K562 (cell line): ENCODE measurements around the gene APOLD1. TPM values are rescaled to one million over a fixed set of nuclear protein-coding genes. Genes with fewer than 3 reads are reported as not detected.

Source experiments
- ARID2 ChIP-seq: fragments of 450-650 bp; IDR thresholded peaks from 2 replicates; pipeline ENCODE4 v1.6.1; 2017; ENCODE audit warnings: antibody characterized with exemption, mild to moderate bottlenecking
- BCLAF1 ChIP-seq, 2 experiments: fragments of 450-650 bp in 1 of 2; IDR thresholded peaks; 2 replicates each; pipeline ENCODE4 v1.6.1; 2011 to 2017; ENCODE audit warnings: low read depth in 2 of 2, antibody characterized with exemption in 1 of 2, borderline replicate concordance in 1 of 2, low read length in 1 of 2, mild to moderate bottlenecking in 1 of 2, mixed read lengths in 1 of 2; ENCODE audit not compliant: control insufficient read depth in 1 of 2
- BDP1 ChIP-seq: IDR thresholded peaks from 3 replicates; pipeline ENCODE4 v1.6.1; 2011; ENCODE audit not compliant: insufficient read length, insufficient read depth
- CREB3L1 ChIP-seq: fragments of 450-650 bp; IDR thresholded peaks from 2 replicates; pipeline ENCODE4 v1.6.1; 2014; ENCODE audit warnings: low read depth, mild to moderate bottlenecking, moderate library complexity, borderline replicate concordance
- CTCF ChIP-seq, 3 experiments: IDR thresholded peaks in 2 of 3; conservative IDR thresholded peaks in 1 of 3; 2 replicates each; pipeline ENCODE4 v1.5.1; 2011 to 2012; ENCODE audit warnings: low read length in 3 of 3, mild to moderate bottlenecking in 3 of 3, control low read depth in 2 of 3, improper control_type of control experiment in 1 of 3, inconsistent platforms in 1 of 3, low read depth in 1 of 3, mixed read lengths in 1 of 3, moderate library complexity in 1 of 3; ENCODE audit not compliant: insufficient read depth in 2 of 3
- ELF2 ChIP-seq: fragments of 250-450 bp; sonication (Bioruptor Pico); IDR thresholded peaks from 2 replicates; pipeline ENCODE4 v1.5.0; 2021; ENCODE audit warnings: mild to moderate bottlenecking
- PKNOX1 ChIP-seq: fragments of 450-650 bp; IDR thresholded peaks from 2 replicates; pipeline ENCODE4 v1.6.1; 2016
- POLR2G ChIP-seq: fragments of 200-400 bp; formaldehyde crosslinking; IDR thresholded peaks from 2 replicates; pipeline ENCODE4 v1.6.1; 2017; ENCODE audit warnings: low read depth, mild to moderate bottlenecking, antibody characterized with exemption, low read length, moderate library complexity
- RREB1 ChIP-seq: fragments of 250-450 bp; sonication (Bioruptor Pico); IDR thresholded peaks from 2 replicates; pipeline ENCODE4 v1.4.0; 2020
- ZFX ChIP-seq: sonication (generic); formaldehyde crosslinking; IDR thresholded peaks from 2 replicates; pipeline ENCODE4 v1.8.0; 2022; ENCODE audit warnings: mild to moderate bottlenecking, missing genetic modification reagents, moderate library complexity
- polyA plus RNA-seq, 8 experiments: library from polyadenylated mRNA; depleted of rRNA in 4 of 8; stranded (reverse) in 5 of 8; unstranded in 3 of 8; fragments of >200 nt; fragmentation: Nextera tagmentation in 2 of 8; fragmentation: Illumina TruSeq in 1 of 8; extraction: Ambion mirVana in 2 of 8; extraction: Trizol in 1 of 8; gene quantifications; 2 replicates each; pipeline versions ENCODE4 v1.2.1 to v1.2.3, GENCODE V29; 2011 to 2014; ENCODE audit warnings: inconsistent platforms in 1 of 8, missing spikeins in 1 of 8
- total RNA-seq, 7 experiments: library from RNA; depleted of rRNA in 6 of 7; stranded (reverse); fragments of >200 nt in 6 of 7; fragmentation: Illumina TruSeq in 2 of 7; extraction: Trizol in 2 of 7; gene quantifications; 2 replicates each; pipeline versions ENCODE4 v1.2.1 to v1.2.3, GENCODE V29; 2011 to 2021; ENCODE audit warnings: low replicate concordance in 1 of 7

APOLD1 gene
- total and polyA plus RNA-seq, 9 of the 15 experiments (the other 6 are each of a cell fraction or from before 2014, with no cell fraction given): 0.28 to 1.1 (median 0.61) TPM

- TF ChIP-seq RREB1 (CRISPR knock-in tag): no peak
- no peak for TF ChIP-seq BDP1
- TF ChIP-seq PKNOX1: no peak
- no peak for TF ChIP-seq ARID2
- TF ChIP-seq CTCF (IDR thresholded peaks at IDR 0.05 in 2 of 3, conservative IDR thresholded peaks at IDR 0.05 in 1 of 3; ENCODE audit: insufficient read depth in 2 of 3, low read depth in 1 of 3, low read length in 3 of 3): peak; percentile 85 to 90 (median 90)
- TF ChIP-seq ZFX (CRISPR knock-in tag): peak; percentile 87
- TF ChIP-seq ELF2 (CRISPR knock-in tag): peak; percentile 71
- peak; percentile 68 for TF ChIP-seq POLR2G
- TF ChIP-seq BCLAF1 (IDR thresholded peaks at IDR 0.05; ENCODE audit: borderline replicate concordance in 1 of 2, control insufficient read depth in 1 of 2, low read depth in 2 of 2, low read length in 1 of 2): 0 out of 4 replicates have a peak, but pooled peaks of 1 of the 2 experiments have one; percentile 17
- 0 out of 2 replicates have a peak, but pooled peaks have one; percentile 37 for TF ChIP-seq CREB3L1
Observed at GRCh38 chr12:12813120-12814101, 28.0 kb downstream of the APOLD1 start, which contains the start of gene DDX47 (continued).
